Common myeloid progenitor, CD34-positive (primary cell): Measurements from ENCODE around the gene MERTK.
"Not testable (repeated sequence)": the region's sequence is repeated elsewhere in the genome, so short reads cannot be mapped to it uniquely, and the experiment has no call there.

Experiments used
- CTCF ChIA-PET: fragments of 350-600 bp; sonication (Branson Sonifier 250); formaldehyde crosslinking; loops from one replicate; lab custom pipeline; 2021; ENCODE audit warnings: antibody characterized with exemption; lab: Charles Lee
- POLR2A ChIA-PET: fragments of 350-600 bp; sonication (Branson Sonifier 250); formaldehyde crosslinking; loops from one replicate; lab custom pipeline; 2021; ENCODE audit warnings: antibody characterized with exemption; lab: Charles Lee
- DNase-seq, 3 donors: peaks; one replicate each; pipeline versions ENCODE4 v3.0.0 to v3.0.0-alpha.2; 2013
- H3K27ac ChIP-seq, 2 experiments: 1 replicate in 1 of 2; 2 replicates in 1 of 2; pipeline ENCODE4 v1.7.0; 2013; ENCODE audit warnings: inconsistent platforms in 2 of 2, low read length in 2 of 2, mild to moderate bottlenecking in 2 of 2, low read depth in 1 of 2, moderate library complexity in 1 of 2; ENCODE audit not compliant: severe bottlenecking in 2 of 2, insufficient read depth in 1 of 2, poor library complexity in 1 of 2
- H3K27me3 ChIP-seq, 5 experiments: replicated peaks in 2 of 5; 1 replicate in 3 of 5; 2 replicates in 2 of 5; pipeline versions ENCODE4 v1.6.1 to v1.7.0; 2013; ENCODE audit warnings: low read length in 4 of 5, mild to moderate bottlenecking in 2 of 5, moderate library complexity in 2 of 5, inconsistent platforms in 1 of 5; ENCODE audit not compliant: insufficient read depth in 5 of 5, control insufficient read depth in 4 of 5
- H3K36me3 ChIP-seq, 4 experiments: 1 replicate in 2 of 4; 2 replicates in 2 of 4; pipeline versions ENCODE4 v1.6.1 to v1.7.0; 2013; ENCODE audit warnings: low read length in 3 of 4, control low read depth in 1 of 4, mild to moderate bottlenecking in 1 of 4; ENCODE audit not compliant: control insufficient read depth in 4 of 4, insufficient read depth in 4 of 4
- H3K4me1 ChIP-seq, 4 experiments: 1 replicate in 3 of 4; 2 replicates in 1 of 4; pipeline versions ENCODE4 v1.6.1 to v1.7.1; 2013; ENCODE audit warnings: low read length in 3 of 4, mild to moderate bottlenecking in 3 of 4, control low read depth in 1 of 4, inconsistent platforms in 1 of 4, moderate library complexity in 1 of 4; ENCODE audit not compliant: control insufficient read depth in 4 of 4, insufficient read depth in 4 of 4; ENCODE audit errors: control extremely low read depth in 1 of 4
- H3K4me3 ChIP-seq, 7 experiments: 1 replicate in 4 of 7; 2 replicates in 3 of 7; pipeline versions ENCODE4 v1.5.1 to v1.7.0; 2013; ENCODE audit warnings: mild to moderate bottlenecking in 7 of 7, low read length in 6 of 7, moderate library complexity in 6 of 7, inconsistent platforms in 2 of 7, low read depth in 2 of 7, control low read depth in 1 of 7; ENCODE audit not compliant: insufficient read depth in 4 of 7, control insufficient read depth in 1 of 7; ENCODE audit errors: extremely low read depth in 1 of 7
- H3K9me3 ChIP-seq, 5 experiments: 1 replicate in 4 of 5; 2 replicates in 1 of 5; pipeline versions ENCODE4 v1.6.1 to v1.7.1; 2013; ENCODE audit warnings: low read length in 4 of 5, mild to moderate bottlenecking in 2 of 5, inconsistent platforms in 1 of 5, low read depth in 1 of 5, moderate library complexity in 1 of 5; ENCODE audit not compliant: control insufficient read depth in 4 of 5, insufficient read depth in 2 of 5; ENCODE audit errors: control extremely low read depth in 1 of 5
- WGBS: methylation state at CpG from one replicate; pipeline ENCODE4 v1.1.5; 2013; ENCODE audit not compliant: insufficient coverage; 5-methylcytosine and 5-hydroxymethylcytosine counted together

The MERTK gene

GRCh38 chr2:111900859-111901258, 2.5 kb downstream of the MERTK start:
- H3K4me3 ChIP-seq, result peak overlapping the region in 2 of 7 experiments; percentile 2 to 6
- H3K27ac ChIP-seq, result no peak overlapping the region
- ChIA-PET POLR2A (interaction anchor here (0.6 kb wide), 1 partner anchor 220 kb away, joined by 3 read pairs; no protein-coding TSS in a partner anchor), CTCF (interaction anchor here (1.1 to 2.6 kb wide), 7 partner anchors 11 to 146 kb away, joined by 3 to 9 read pairs (median 5); no protein-coding TSS in a partner anchor)
- peaks cover 8 to 43% (median 26%) of the 10 kb centered on the region in 4 experiments for H3K4me1 ChIP-seq
- peaks cover 0 to 2% (median 0%) of the 10 kb centered on the region in 5 experiments for H3K27me3 ChIP-seq
- peaks cover 0 to 2% (median 0%) of the 10 kb centered on the region in 4 experiments for H3K36me3 ChIP-seq
- H3K9me3 ChIP-seq, result no peaks in the 10 kb centered on the region
- peak in 2 of 3 donors; percentile 57 to 60 for DNase-seq
- 18% methylated on average over 3 of the region's 3 CpGs for WGBS

- Histone ChIP-seq H3K27me3 (peaks cover 0 to 2% (median 0%) of the 10 kb centered on the region in 5 experiments), H3K9me3 (no peaks in the 10 kb centered on the region), H3K4me1 (peaks cover 7 to 48% (median 26%) of the 10 kb centered on the region in 4 experiments), H3K27ac (no peak overlapping the region), H3K4me3 (no peak overlapping the region), H3K36me3 (peaks cover 0 to 2% (median 0%) of the 10 kb centered on the region in 4 experiments)
- WGBS, result 83% methylated on average over 1 of the region's 3 CpGs
- ChIA-PET POLR2A (no interaction called here), CTCF (interaction anchor here (0.7 to 1.9 kb wide), 6 partner anchors 7 to 85 kb away, joined by 3 to 7 read pairs (median 3); no protein-coding TSS in a partner anchor)
- DNase-seq, result no peak
Observed at GRCh38 chr2:111903516-111903915, 5.1 kb downstream of the MERTK start.

GRCh38 chr2:111903930-111904439, 5.6 kb downstream of the MERTK start:
- Histone ChIP-seq H3K4me3 (no peak overlapping the region), H3K27ac (no peak overlapping the region), H3K27me3 (peaks cover 0 to 2% (median 0%) of the 10 kb centered on the region in 5 experiments), H3K36me3 (peaks cover 0 to 2% (median 0%) of the 10 kb centered on the region in 4 experiments), H3K4me1 (peaks cover 7 to 46% (median 25%) of the 10 kb centered on the region in 4 experiments), H3K9me3 (no peaks in the 10 kb centered on the region)
- DNase-seq, result no peak
- WGBS, result 100% methylated on average over 4 of the region's 5 CpGs
- POLR2A ChIA-PET, result no interaction called here
- CTCF ChIA-PET, result interaction anchor here (0.7 to 1.9 kb wide), 4 partner anchors 8 to 84 kb away, joined by 3 to 7 read pairs (median 4); no protein-coding TSS in a partner anchor

GRCh38 chr2:111904726-111905474, 6.5 kb downstream of the MERTK start:
- H3K36me3 ChIP-seq, result peaks cover 0 to 2% (median 0%) of the 10 kb centered on the region in 4 experiments

GRCh38 chr2:111905475-111905869, 7.1 kb downstream of the MERTK start:
- ChIA-PET POLR2A (interaction anchor here (1.3 kb wide), 1 partner anchor 14 kb away, joined by 4 read pairs; no protein-coding TSS in a partner anchor), CTCF (interaction anchor here (0.6 to 1.5 kb wide), 2 partner anchors 12 to 14 kb away, joined by 3 to 4 read pairs; no protein-coding TSS in a partner anchor)
- peaks cover 4 to 32% (median 20%) of the 10 kb centered on the region in 4 experiments for H3K4me1 ChIP-seq
- not testable (repeated sequence) for H3K9me3 ChIP-seq, H3K36me3 ChIP-seq, H3K27me3 ChIP-seq, H3K27ac ChIP-seq, H3K4me3 ChIP-seq, DNase-seq
- WGBS, result 100% methylated on average over 6 of the region's 9 CpGs

More at GRCh38 chr2:111904726-111905474, 6.5 kb downstream of the MERTK start:
- no peaks in the 10 kb centered on the region for H3K9me3 ChIP-seq
- peaks cover 7 to 38% (median 21%) of the 10 kb centered on the region in 4 experiments for H3K4me1 ChIP-seq
- ChIA-PET CTCF (interaction anchor here (1.9 kb wide), 1 partner anchor 14 kb away, joined by 7 read pairs; no protein-coding TSS in a partner anchor), POLR2A (interaction anchor here (1.3 kb wide), 1 partner anchor 15 kb away, joined by 4 read pairs; no protein-coding TSS in a partner anchor)
- H3K27me3 ChIP-seq, result peaks cover 0 to under 1% (median 0%) of the 10 kb centered on the region in 5 experiments
- 97% methylated on average over 8 of the region's 10 CpGs for WGBS
- H3K4me3 ChIP-seq, result no peak overlapping the region
- H3K27ac ChIP-seq, result no peak overlapping the region
- no peak for DNase-seq

GRCh38 chr2:111905990-111906735, 7.8 kb downstream of the MERTK start:
- 6% methylated on average over 3 of the region's 4 CpGs for WGBS
- peaks cover 0 to 2% (median 0%) of the 10 kb centered on the region in 4 experiments for H3K36me3 ChIP-seq
- no peak for DNase-seq
- CTCF ChIA-PET, result interaction anchor here (0.6 to 1.5 kb wide), 5 partner anchors 8 to 141 kb away, joined by 3 to 4 read pairs (median 3); no protein-coding TSS in a partner anchor
- H3K4me3 ChIP-seq, result peak overlapping the region in 1 of 7 experiments; percentile 57
- H3K9me3 ChIP-seq, result no peaks in the 10 kb centered on the region
- H3K27ac ChIP-seq, result peak overlapping the region in 1 of 2 experiments; percentile 68
- H3K27me3 ChIP-seq, result no peaks in the 10 kb centered on the region
- POLR2A ChIA-PET, result interaction anchor here (1.3 kb wide), 1 partner anchor 13 kb away, joined by 4 read pairs; no protein-coding TSS in a partner anchor
- peaks cover 4 to 31% (median 20%) of the 10 kb centered on the region in 4 experiments for H3K4me1 ChIP-seq
